AML-193 (cell line): ENCODE measurements around the gene CBY3.
"Not testable (repeated sequence)": the region's sequence is repeated elsewhere in the genome, so short reads cannot be mapped to it uniquely, and the experiment has no call there.

Source experiments
- DNase-seq, 2 experiments: peaks; one replicate each; lab custom pipeline; 2025; lab: John Stamatoyannopoulos, UW

CBY3 gene

GRCh38 chr5:179680780-179681401 lies at the start of gene CBY3:
CBY3 (minus strand) TSS chr5:179681034; CDS start chr5:179680918, 116 bp downstream.
- no peak for DNase-seq

- DNase-seq = no peak
Measured at GRCh38 chr5:179730356-179730755, 49.5 kb upstream of the CBY3 start.

DNA sequence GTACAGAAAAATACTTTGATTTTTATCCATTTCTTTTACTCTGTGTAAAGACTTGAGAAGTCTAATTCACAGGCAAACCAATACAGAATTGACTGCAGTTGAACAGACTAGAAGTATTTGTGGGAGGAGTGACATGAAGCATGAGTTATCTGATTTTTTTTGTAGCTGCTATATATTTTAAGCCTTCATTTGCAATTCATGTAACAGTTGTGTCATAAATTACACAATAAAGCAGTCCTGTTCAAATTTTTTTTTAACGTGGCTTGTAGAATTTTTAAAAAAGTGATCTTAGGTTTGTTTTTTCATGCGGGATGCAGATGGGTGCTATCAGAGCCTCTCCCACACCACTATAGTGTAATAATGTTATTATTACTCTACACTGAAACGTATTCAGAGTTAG lies 48.9 kb upstream of the CBY3 start:
- no peak for DNase-seq

- no peak for DNase-seq
Measured at GRCh38 chr5:179729303-179729702, 48.5 kb upstream of the CBY3 start.

DNA sequence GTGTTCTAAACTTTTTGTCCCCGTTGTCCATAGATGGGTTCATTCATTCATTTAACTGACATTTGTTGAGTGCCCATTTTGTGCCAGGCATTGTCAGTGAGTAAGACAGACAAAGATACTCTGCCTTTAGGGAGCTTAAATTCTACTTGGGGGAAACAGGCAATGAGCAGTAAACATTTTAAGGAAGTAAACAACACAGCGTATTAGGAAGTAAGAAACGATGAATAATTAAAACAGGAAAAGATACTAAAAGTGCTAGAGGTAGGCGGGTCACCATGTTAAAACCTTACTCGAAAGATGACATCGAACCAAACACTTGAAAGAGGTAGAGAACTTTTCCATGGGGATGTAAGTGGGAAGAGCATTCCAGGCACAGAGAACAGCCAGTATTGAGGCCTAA lies 46.3 kb upstream of the CBY3 start:
- no peak for DNase-seq

GRCh38 chr5:179724163-179724562 lies 43.3 kb upstream of the CBY3 start:
- DNase-seq = no peak

- DNase-seq = no peak
Measured at GRCh38 chr5:179720222-179720621, 39.4 kb upstream of the CBY3 start.

- DNase-seq = no peak
Measured at GRCh38 chr5:179716286-179716685, 35.5 kb upstream of the CBY3 start.

GRCh38 chr5:179700401-179700918 lies 19.6 kb upstream of the CBY3 start:
- DNase-seq = peak; percentile 39 to 41

DNA sequence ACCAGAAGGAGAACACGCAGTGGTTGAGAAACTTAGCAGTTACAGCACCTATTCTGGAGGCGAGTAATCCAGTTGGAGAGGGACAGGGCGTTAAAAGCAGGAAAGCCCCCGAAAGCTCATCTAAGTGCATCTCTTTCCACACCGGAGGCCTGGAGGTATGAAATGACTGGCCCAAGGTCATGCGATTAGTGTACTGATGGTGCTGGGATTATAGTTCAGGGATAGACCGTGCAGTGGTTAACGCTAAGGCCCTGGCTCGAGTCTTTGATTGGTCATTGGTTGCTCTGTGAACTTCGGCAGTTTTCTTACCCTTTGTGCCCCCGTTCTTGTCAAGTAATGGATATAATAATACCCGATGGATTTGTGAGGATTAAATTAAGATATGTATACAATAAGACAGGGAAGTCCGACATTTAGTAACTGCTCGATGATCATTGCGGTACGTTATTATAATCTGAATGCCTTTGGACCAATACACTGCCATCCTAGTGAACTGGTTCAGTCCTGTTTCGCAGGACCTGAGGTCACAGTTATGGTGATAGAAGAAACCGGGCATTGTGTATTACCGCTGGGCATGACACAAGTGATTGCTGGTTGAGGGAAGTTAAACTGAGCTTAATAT lies 18.9 kb upstream of the CBY3 start:
- DNase-seq = peak; percentile 31 to 38

- DNase-seq = no peak
Measured at GRCh38 chr5:179698935-179699615, 18.2 kb upstream of the CBY3 start, which contains the start of gene CANX. CANX (plus strand) TSS chr5:179698967; CDS start chr5:179705682, 6,715 bp downstream.

GRCh38 chr5:179697993-179698934 lies 17.4 kb upstream of the CBY3 start:
- peak; percentile 97 to 98 for DNase-seq

- not testable (repeated sequence) for DNase-seq
Measured at GRCh38 chr5:179697543-179697942, 16.7 kb upstream of the CBY3 start.

DNA sequence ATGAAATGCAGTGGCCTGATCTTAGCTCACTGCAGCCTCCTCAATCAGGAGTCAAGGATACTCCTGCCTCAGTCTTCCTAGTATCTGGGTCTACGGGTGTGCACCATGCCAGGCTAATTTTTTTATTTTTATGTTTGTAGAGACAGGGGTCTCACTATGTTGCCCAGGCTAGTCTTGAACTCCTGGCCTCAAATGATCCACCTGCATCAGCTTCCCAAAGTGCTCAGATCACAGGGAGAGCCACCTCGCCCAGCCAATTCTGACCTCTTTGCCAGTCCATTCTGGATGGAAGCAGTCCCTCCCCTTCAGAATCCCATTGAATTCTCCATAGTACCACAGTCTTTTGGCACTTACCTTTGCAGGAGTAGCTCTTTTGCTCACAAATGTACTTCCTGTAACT lies 16.3 kb upstream of the CBY3 start:
- no peak for DNase-seq

DNA sequence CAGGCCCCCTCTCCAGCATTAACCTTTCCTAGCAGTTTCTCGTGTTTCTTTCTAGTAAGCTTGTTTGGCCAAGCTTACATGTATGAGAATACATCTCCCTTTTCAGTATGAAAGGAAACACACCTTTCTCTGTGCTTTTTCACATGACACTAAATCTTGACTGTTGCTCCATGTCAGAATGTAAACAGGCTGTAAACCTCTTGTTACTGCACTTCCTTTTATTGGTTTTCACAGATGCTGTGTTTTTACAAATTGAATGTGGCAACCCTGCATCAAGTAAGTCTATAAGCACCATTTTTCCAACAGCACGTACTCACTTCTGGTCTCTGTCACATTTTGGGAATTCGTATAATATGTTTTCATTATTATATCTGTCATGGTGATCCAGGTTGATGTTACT lies 15.8 kb upstream of the CBY3 start:
- DNase-seq = peak; percentile 20 to 21

GRCh38 chr5:179694561-179694960 lies 13.7 kb upstream of the CBY3 start:
- no peak for DNase-seq

DNA sequence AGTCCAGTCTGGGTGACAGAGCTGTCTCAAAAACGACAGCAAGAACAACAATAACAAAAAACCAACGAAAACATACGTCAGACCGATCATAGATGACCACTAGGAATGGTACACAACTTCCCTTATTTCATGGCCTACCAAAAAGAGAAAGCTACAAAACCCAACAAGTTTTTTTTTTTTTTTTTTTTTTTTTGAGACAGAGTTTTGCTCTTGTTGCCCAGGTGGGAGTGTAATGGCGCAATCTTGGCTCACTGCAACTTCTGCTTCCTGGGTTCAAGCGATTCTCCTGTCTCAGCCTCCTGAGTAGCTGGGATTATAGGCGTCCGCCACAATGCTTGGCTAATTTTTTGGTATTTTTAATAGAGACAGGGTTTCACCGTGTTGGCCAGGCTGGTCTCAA lies 8.4 kb upstream of the CBY3 start:
- DNase-seq = not testable (repeated sequence)

GRCh38 chr5:179680014-179680779 lies 637 bp downstream of the CBY3 start:
- no peak for DNase-seq

- DNase-seq = no peak
Measured at GRCh38 chr5:179679014-179679674, 1.7 kb downstream of the CBY3 start.

GRCh38 chr5:179678223-179679013 lies 2.4 kb downstream of the CBY3 start:
- DNase-seq = peak; percentile 88 to 93
